IPS-18c (cell line): ENCODE results near the gene IGLL5.
"Not testable (repeated sequence)": the region's sequence is repeated elsewhere in the genome, so short reads cannot be mapped to it uniquely, and the experiment has no call there.

Source experiments
- H3K4me3 ChIP-seq: 2 replicates; pipeline ENCODE4 v1.7.0; 2013; ENCODE audit warnings: low read depth, mild to moderate bottlenecking, low read length, moderate library complexity; ENCODE audit not compliant: insufficient read depth
- H3K9me3 ChIP-seq: one replicate; pipeline ENCODE4 v1.6.1; 2013; ENCODE audit warnings: mild to moderate bottlenecking, low read length, moderate library complexity; ENCODE audit not compliant: control insufficient read depth, insufficient read depth

The IGLL5 gene

GRCh38 chr22:22893891-22894739, 6.5 kb downstream of the IGLL5 start:
- Histone ChIP-seq H3K4me3 (no peak overlapping the region), H3K9me3 (no peaks in the 10 kb centered on the region)

GRCh38 chr22:22894740-22895731, 7.4 kb downstream of the IGLL5 start:
- Histone ChIP-seq H3K9me3 (no peaks in the 10 kb centered on the region), H3K4me3 (no peak overlapping the region)

GRCh38 chr22:22895776-22896445, 8.3 kb downstream of the IGLL5 start:
- H3K9me3 ChIP-seq, result no peaks in the 10 kb centered on the region
- H3K4me3 ChIP-seq, result no peak overlapping the region

GRCh38 chr22:22896601-22897000, 9.0 kb downstream of the IGLL5 start:
- Histone ChIP-seq H3K4me3 (no peak overlapping the region), H3K9me3 (no peaks in the 10 kb centered on the region)

- Histone ChIP-seq H3K4me3 (no peak overlapping the region), H3K9me3 (no peaks in the 10 kb centered on the region)
Measured at GRCh38 chr22:22897091-22897490, 9.5 kb downstream of the IGLL5 start.

- Histone ChIP-seq H3K9me3 (no peaks in the 10 kb centered on the region), H3K4me3 (no peak overlapping the region)
Measured at GRCh38 chr22:22897947-22898346, 10.3 kb downstream of the IGLL5 start.

- H3K9me3 ChIP-seq, H3K4me3 ChIP-seq: not testable (repeated sequence)
Measured at GRCh38 chr22:22898411-22898950, 10.9 kb downstream of the IGLL5 start.

- not testable (repeated sequence) for H3K9me3 ChIP-seq, H3K4me3 ChIP-seq
Measured at GRCh38 chr22:22899342-22900080, 11.9 kb downstream of the IGLL5 start.

- H3K4me3 ChIP-seq, H3K9me3 ChIP-seq: not testable (repeated sequence)
Measured at GRCh38 chr22:22900527-22901205, 13.1 kb downstream of the IGLL5 start.

GRCh38 chr22:22901578-22902218, 14.1 kb downstream of the IGLL5 start:
- H3K4me3 ChIP-seq, result no peak overlapping the region

GRCh38 chr22:22902247-22903001, 14.8 kb downstream of the IGLL5 start:
- H3K4me3 ChIP-seq, result no peak overlapping the region
- H3K9me3 ChIP-seq, result no peaks in the 10 kb centered on the region

More at GRCh38 chr22:22901578-22902218, 14.1 kb downstream of the IGLL5 start:
- H3K9me3 ChIP-seq, result no peaks in the 10 kb centered on the region

- Histone ChIP-seq H3K9me3 (no peaks in the 10 kb centered on the region), H3K4me3 (no peak overlapping the region)
Measured at GRCh38 chr22:22903355-22903777, 15.8 kb downstream of the IGLL5 start.

- H3K9me3 ChIP-seq, H3K4me3 ChIP-seq: not testable (repeated sequence)
Measured at GRCh38 chr22:22903781-22904192, 16.2 kb downstream of the IGLL5 start.

GRCh38 chr22:22904736-22905135, 17.1 kb downstream of the IGLL5 start:
- H3K9me3 ChIP-seq, H3K4me3 ChIP-seq: not testable (repeated sequence)

- H3K9me3 ChIP-seq, H3K4me3 ChIP-seq: not testable (repeated sequence)
Measured at GRCh38 chr22:22906391-22906790, 18.8 kb downstream of the IGLL5 start.
